ENCODE data around the gene HNRNPL.
"Not testable (repeated sequence)": the region's sequence is repeated elsewhere in the genome, so short reads cannot be mapped to it uniquely, and the experiment has no call there.

DNA sequence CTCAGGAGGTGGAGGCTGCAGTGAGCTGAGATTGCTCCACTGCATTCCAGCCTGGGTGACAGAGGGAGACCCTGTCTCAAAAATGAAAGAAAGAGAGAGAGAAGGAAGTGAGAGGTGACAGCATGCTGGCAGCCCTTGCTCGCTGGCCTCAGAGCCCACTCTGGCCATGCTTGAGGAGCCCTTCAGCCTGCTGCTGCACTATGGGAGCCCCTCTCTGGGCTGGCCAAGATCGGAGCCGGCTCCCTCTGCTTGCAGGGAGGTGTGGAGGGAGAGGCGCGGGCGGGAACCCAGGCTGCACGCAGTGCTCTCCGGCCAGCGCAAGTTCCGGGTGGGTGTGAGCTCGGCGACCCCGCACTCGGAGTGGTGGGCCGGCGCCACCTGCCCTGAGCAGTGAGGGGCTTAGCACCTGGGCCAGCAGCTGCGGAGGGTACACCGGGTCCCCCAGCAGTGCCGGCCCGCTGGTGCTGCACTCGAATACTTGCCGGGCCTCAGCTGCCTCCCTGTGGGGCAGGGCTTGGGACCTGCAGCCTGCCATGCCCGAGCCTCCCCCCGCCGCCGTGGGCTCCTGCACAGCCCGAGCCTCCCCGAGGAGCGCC lies 28.5 kb downstream of the HNRNPL start:
- TF ChIP-seq POLR2A, TAF1, SPI1, POLR2AphosphoS5, POU2F2 (IDR thresholded peaks at IDR 0.05; ENCODE audit: low read depth, low read length): not testable (repeated sequence)

All from GM12891 (cell line).